Ishikawa (cell line): ENCODE measurements around the gene PPP4R1.

Source experiments
- CEBPB ChIP-seq: IDR thresholded peaks from 2 replicates; pipeline ENCODE4 v1.6.1; 2012
- CREB1 ChIP-seq: IDR thresholded peaks from 2 replicates; pipeline ENCODE4 v1.6.1; 2012; ENCODE audit warnings: low read depth
- EGR1 ChIP-seq: IDR thresholded peaks from 2 replicates; pipeline ENCODE4 v1.6.1; 2012
- EP300 ChIP-seq: IDR thresholded peaks from 2 replicates; pipeline ENCODE4 v1.6.1; 2012; ENCODE audit warnings: borderline replicate concordance
- FOXM1 ChIP-seq: IDR thresholded peaks from 2 replicates; pipeline ENCODE4 v1.6.1; 2012; ENCODE audit warnings: low read depth, borderline replicate concordance
- MAX ChIP-seq: IDR thresholded peaks from 2 replicates; pipeline ENCODE4 v1.6.1; 2012
- NFIC ChIP-seq: IDR thresholded peaks from 2 replicates; pipeline ENCODE4 v1.6.1; 2012
- RAD21 ChIP-seq: IDR thresholded peaks from 2 replicates; pipeline ENCODE4 v1.6.1; 2012; ENCODE audit warnings: low read depth
- TAF1 ChIP-seq: IDR thresholded peaks from 2 replicates; pipeline ENCODE4 v1.6.1; 2012; ENCODE audit warnings: low read depth, mild to moderate bottlenecking
- TCF12 ChIP-seq: IDR thresholded peaks from 2 replicates; pipeline ENCODE4 v1.6.1; 2012; ENCODE audit warnings: low read depth
- TEAD4 ChIP-seq: IDR thresholded peaks from 2 replicates; pipeline ENCODE4 v1.6.1; 2012
- USF1 ChIP-seq: IDR thresholded peaks from 2 replicates; pipeline ENCODE4 v1.6.1; 2012
- YY1 ChIP-seq: IDR thresholded peaks from 2 replicates; pipeline ENCODE4 v1.6.1; 2012; ENCODE audit warnings: low read depth
- ZBTB7A ChIP-seq: IDR thresholded peaks from 2 replicates; pipeline ENCODE4 v1.6.1; 2012; ENCODE audit warnings: low read depth
- TF ChIP-seq, protein P1 (sequence below): IDR thresholded peaks from 2 replicates; pipeline ENCODE4 v1.6.1; 2012; ENCODE audit warnings: low read depth, mild to moderate bottlenecking

Gene PPP4R1

GRCh38 chr18:9565407-9565806, 49.0 kb downstream of the PPP4R1 start:
- TF ChIP-seq USF1 = no peak
- TF ChIP-seq YY1 = no peak
- TF ChIP-seq NFIC = no peak
- no peak for TF ChIP-seq TEAD4
- TF ChIP-seq, protein P1, sequence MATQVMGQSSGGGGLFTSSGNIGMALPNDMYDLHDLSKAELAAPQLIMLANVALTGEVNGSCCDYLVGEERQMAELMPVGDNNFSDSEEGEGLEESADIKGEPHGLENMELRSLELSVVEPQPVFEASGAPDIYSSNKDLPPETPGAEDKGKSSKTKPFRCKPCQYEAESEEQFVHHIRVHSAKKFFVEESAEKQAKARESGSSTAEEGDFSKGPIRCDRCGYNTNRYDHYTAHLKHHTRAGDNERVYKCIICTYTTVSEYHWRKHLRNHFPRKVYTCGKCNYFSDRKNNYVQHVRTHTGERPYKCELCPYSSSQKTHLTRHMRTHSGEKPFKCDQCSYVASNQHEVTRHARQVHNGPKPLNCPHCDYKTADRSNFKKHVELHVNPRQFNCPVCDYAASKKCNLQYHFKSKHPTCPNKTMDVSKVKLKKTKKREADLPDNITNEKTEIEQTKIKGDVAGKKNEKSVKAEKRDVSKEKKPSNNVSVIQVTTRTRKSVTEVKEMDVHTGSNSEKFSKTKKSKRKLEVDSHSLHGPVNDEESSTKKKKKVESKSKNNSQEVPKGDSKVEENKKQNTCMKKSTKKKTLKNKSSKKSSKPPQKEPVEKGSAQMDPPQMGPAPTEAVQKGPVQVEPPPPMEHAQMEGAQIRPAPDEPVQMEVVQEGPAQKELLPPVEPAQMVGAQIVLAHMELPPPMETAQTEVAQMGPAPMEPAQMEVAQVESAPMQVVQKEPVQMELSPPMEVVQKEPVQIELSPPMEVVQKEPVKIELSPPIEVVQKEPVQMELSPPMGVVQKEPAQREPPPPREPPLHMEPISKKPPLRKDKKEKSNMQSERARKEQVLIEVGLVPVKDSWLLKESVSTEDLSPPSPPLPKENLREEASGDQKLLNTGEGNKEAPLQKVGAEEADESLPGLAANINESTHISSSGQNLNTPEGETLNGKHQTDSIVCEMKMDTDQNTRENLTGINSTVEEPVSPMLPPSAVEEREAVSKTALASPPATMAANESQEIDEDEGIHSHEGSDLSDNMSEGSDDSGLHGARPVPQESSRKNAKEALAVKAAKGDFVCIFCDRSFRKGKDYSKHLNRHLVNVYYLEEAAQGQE = no peak
- TF ChIP-seq ZBTB7A = no peak
- no peak for TF ChIP-seq RAD21
- no peak for TF ChIP-seq FOXM1
- TF ChIP-seq EP300 = no peak
- TF ChIP-seq CREB1 = no peak
- no peak for TF ChIP-seq CEBPB
- TF ChIP-seq TAF1 = no peak
- TF ChIP-seq MAX = no peak
- TF ChIP-seq EGR1 = no peak

- TF ChIP-seq CREB1 = no peak
- TF ChIP-seq EGR1 = no peak
- TF ChIP-seq FOXM1 = no peak
- no peak for TF ChIP-seq MAX
- TF ChIP-seq ZBTB7A = no peak
- no peak for TF ChIP-seq CEBPB
- TF ChIP-seq TEAD4 = no peak
- TF ChIP-seq, protein P1 = no peak
- TF ChIP-seq EP300 = no peak
- TF ChIP-seq TCF12 = no peak
- no peak for TF ChIP-seq NFIC
- TF ChIP-seq YY1 = no peak
- TF ChIP-seq USF1 = no peak
Observed at GRCh38 chr18:9563331-9563730, 51.0 kb downstream of the PPP4R1 start.

DNA sequence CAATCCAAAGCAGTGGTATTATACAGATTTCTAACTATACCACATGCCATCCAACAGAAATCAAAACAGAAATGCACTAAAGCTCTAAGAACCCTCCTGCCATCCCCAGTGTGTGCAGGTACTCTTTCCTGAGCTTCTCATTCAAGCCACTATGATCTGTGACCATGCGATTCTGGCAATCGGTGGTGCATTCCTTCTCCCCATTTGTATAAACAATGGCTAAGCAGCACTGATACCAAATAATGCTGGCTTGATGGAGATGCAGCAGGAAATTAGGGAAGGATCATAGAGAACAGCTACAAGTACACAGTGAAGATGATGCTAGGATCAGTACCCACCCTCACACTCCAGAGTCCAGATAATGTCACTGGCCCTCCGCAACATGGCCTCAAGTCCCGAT, 51.8 kb downstream of the PPP4R1 start:
- TF ChIP-seq TAF1 (no peak), EP300 (no peak), YY1 (no peak), RAD21 (no peak), CEBPB (no peak), USF1 (no peak), TEAD4 (no peak), MAX (no peak), ZBTB7A (no peak), FOXM1 (no peak), TCF12 (no peak), EGR1 (no peak)
- TF ChIP-seq, protein P1 = no peak

DNA sequence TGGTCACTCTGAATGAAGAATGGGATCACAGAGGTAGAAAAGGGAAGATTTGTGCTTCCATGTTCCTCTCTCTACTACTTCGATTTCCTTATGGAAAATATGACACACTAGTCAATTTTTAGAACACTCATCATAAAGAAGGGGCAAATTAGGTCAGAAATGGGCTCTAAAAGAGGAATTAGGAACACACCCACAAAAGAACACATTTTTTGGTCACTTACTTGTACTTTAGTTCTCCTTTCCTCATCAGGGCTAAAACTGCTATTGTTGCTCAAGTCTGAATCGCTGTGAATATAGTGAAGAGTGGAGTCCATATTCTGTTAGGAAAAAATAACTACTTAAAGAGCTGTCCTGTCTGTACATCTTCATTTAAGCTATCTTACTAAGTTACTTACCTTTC, 52.6 kb downstream of the PPP4R1 start:
- TF ChIP-seq TAF1 (no peak), TCF12 (no peak), TEAD4 (no peak)

DNA sequence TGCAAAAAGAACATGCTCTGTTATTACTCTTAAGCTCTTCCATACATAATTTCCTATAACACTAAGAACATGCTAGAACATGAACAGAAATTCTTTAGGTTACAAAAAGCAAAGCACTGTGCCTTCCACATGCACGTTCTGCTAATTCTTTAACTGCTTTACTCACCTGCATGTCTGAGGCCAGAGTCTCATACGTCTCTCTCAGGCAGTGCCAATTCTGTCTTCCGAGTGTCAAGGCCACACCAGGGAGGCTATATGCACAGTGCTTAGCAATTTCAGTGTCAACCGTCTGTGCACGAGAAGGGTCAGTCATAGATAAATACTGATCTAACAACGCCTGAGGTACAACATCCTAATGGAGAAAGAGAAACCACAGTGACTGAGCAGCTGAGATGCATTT, 55.1 kb downstream of the PPP4R1 start:
- TF ChIP-seq TEAD4 (no peak), RAD21 (no peak), EP300 (no peak), CREB1 (no peak), USF1 (no peak), FOXM1 (no peak), MAX (no peak), CEBPB (no peak), NFIC (no peak)
- TF ChIP-seq, protein P1 = no peak
